MCF 10A (cell line): ENCODE measurements around the gene PPM1L. TPM values are rescaled to one million over a fixed set of nuclear protein-coding genes. Genes with fewer than 3 reads are reported as not detected.

Experiments used
- BruUV-seq: library from RNA; stranded (reverse); fragments of 400-500 nt; replicated peaks from 2 replicates; lab custom pipeline; 2021; lab: Mats Ljungman, UMichigan
- CTCF ChIA-PET: fragments of 300-600 bp; sonication (Branson Sonifier 250); formaldehyde crosslinking; extraction: SDS; loops from one replicate; lab custom pipeline; 2021; ENCODE audit warnings: antibody characterized with exemption, inconsistent platforms; lab: Yijun Ruan, JAX
- POLR2A ChIA-PET: fragments of 300-600, 350-650 bp; sonication (Branson Sonifier 250); formaldehyde crosslinking; extraction: SDS; loops from one replicate; lab custom pipeline; 2020; ENCODE audit warnings: antibody characterized with exemption, inconsistent platforms; lab: Yijun Ruan, JAX
- DNase-seq: peaks from one replicate; pipeline ENCODE4 v3.0.0-alpha.2; 2018; ENCODE audit not compliant: unreplicated experiment
- H3K27ac Mint-ChIP-seq: one replicate; pipeline ENCODE4 v1.8.0; 2022; ENCODE audit warnings: mild to moderate bottlenecking, low read depth, mixed read lengths; ENCODE audit not compliant: unreplicated experiment
- H3K27me3 Mint-ChIP-seq: one replicate; pipeline ENCODE4 v1.8.0; 2022; ENCODE audit warnings: mixed read lengths; ENCODE audit not compliant: insufficient read depth, unreplicated experiment
- H3K36me3 Mint-ChIP-seq: one replicate; pipeline ENCODE4 v1.8.0; 2022; ENCODE audit warnings: mild to moderate bottlenecking, moderate library complexity, mixed read lengths; ENCODE audit not compliant: insufficient read depth, unreplicated experiment
- H3K4me1 Mint-ChIP-seq: one replicate; pipeline ENCODE4 v1.8.0; 2022; ENCODE audit warnings: mixed read lengths; ENCODE audit not compliant: insufficient read depth, unreplicated experiment
- H3K4me3 Mint-ChIP-seq: one replicate; pipeline ENCODE4 v1.8.0; 2022; ENCODE audit warnings: mild to moderate bottlenecking, moderate library complexity, mixed read lengths; ENCODE audit not compliant: unreplicated experiment
- H3K9me3 Mint-ChIP-seq: one replicate; pipeline ENCODE4 v1.8.0; 2022; ENCODE audit warnings: mixed read lengths; ENCODE audit not compliant: unreplicated experiment
- intact Hi-C: fragments of 100-400 bp; cut with micrococcal nuclease; formaldehyde crosslinking; loops from 2 replicates; pipeline ENCODE4 v1.14.1; 2022
- total RNA-seq: library from RNA; stranded (reverse); gene quantifications from 2 replicates; pipeline ENCODE4 v1.2.3, GENCODE V29; 2022
- TF ChIP-seq, protein P1 (sequence below): fragments of 200-600 bp; IDR thresholded peaks from one replicate; pipeline ENCODE4 v1.8.0; 2022; ENCODE audit warnings: antibody characterized with exemption, mild to moderate bottlenecking; ENCODE audit not compliant: unreplicated experiment

Gene PPM1L
- total RNA-seq, 1 experiment from 2014 or later, result 2.1 TPM

DNA sequence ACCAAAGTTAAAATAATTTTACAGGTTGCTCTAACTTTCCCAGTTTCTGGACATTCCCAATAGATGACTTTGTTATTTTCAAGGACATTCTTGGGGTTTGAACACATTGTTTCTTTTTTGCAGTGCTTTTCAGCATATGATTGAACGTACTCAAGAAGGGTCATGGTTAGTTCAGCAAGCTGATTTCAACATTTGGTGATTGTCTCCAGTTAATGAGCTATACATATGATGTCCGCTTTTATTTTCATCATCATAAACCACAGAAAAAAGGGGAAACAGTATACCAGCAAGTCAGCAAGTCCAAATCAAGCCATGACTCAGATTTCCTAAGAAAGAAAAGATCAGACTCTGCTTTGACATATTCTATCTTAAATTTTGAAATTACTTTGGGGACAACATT lies 279.7 kb downstream of the PPM1L start:
- BruUV-seq, result no TSS peak
- no peak overlapping the region for H3K4me3 Mint-ChIP-seq
- intact Hi-C loops, result no loop called here
- ChIA-PET POLR2A (no interaction called here), CTCF (interaction anchor here (0.6 to 0.8 kb wide), 2 partner anchors 61 to 407 kb away, joined by 4 to 5 read pairs; no protein-coding TSS in a partner anchor)
- H3K27ac Mint-ChIP-seq, result no peak overlapping the region
- no peak for DNase-seq
- H3K27me3 Mint-ChIP-seq, result no peaks in the 10 kb centered on the region
- H3K9me3 Mint-ChIP-seq, result peaks cover 8% of the 10 kb centered on the region
- no peaks in the 10 kb centered on the region for H3K4me1 Mint-ChIP-seq
- TF ChIP-seq, protein P1, sequence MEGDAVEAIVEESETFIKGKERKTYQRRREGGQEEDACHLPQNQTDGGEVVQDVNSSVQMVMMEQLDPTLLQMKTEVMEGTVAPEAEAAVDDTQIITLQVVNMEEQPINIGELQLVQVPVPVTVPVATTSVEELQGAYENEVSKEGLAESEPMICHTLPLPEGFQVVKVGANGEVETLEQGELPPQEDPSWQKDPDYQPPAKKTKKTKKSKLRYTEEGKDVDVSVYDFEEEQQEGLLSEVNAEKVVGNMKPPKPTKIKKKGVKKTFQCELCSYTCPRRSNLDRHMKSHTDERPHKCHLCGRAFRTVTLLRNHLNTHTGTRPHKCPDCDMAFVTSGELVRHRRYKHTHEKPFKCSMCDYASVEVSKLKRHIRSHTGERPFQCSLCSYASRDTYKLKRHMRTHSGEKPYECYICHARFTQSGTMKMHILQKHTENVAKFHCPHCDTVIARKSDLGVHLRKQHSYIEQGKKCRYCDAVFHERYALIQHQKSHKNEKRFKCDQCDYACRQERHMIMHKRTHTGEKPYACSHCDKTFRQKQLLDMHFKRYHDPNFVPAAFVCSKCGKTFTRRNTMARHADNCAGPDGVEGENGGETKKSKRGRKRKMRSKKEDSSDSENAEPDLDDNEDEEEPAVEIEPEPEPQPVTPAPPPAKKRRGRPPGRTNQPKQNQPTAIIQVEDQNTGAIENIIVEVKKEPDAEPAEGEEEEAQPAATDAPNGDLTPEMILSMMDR, result no peak
- H3K36me3 Mint-ChIP-seq, result no peaks in the 10 kb centered on the region

- Mint-ChIP-seq H3K27me3 (no peaks in the 10 kb centered on the region), H3K4me3 (no peak overlapping the region), H3K27ac (no peak overlapping the region), H3K9me3 (peaks cover 8% of the 10 kb centered on the region), H3K4me1 (no peaks in the 10 kb centered on the region), H3K36me3 (no peaks in the 10 kb centered on the region)
- intact Hi-C loops, result no loop called here
- BruUV-seq, result no TSS peak
- no peak for DNase-seq
- POLR2A ChIA-PET, result no interaction called here
- CTCF ChIA-PET, result no interaction called here
- TF ChIP-seq, protein P1, result no peak
These were observed 282.7 kb downstream of the PPM1L start for GRCh38 chr3:161038725-161039124.

- no peaks in the 10 kb centered on the region for H3K4me1 Mint-ChIP-seq
- intact Hi-C loops, result no loop called here
- peaks cover 8% of the 10 kb centered on the region for H3K9me3 Mint-ChIP-seq
- H3K4me3 Mint-ChIP-seq, result no peak overlapping the region
- TF ChIP-seq, protein P1, result no peak
- BruUV-seq, result no TSS peak
- no peak for DNase-seq
- H3K27ac Mint-ChIP-seq, result no peak overlapping the region
- ChIA-PET POLR2A (interaction anchor here (0.6 kb wide), 1 partner anchor 106 kb away, joined by 3 read pairs; no protein-coding TSS in a partner anchor), CTCF (interaction anchor here (0.7 kb wide), 1 partner anchor 418 kb away, joined by 4 read pairs; no protein-coding TSS in a partner anchor)
- H3K27me3 Mint-ChIP-seq, result no peaks in the 10 kb centered on the region
- peaks cover 7% of the 10 kb centered on the region for H3K36me3 Mint-ChIP-seq
These were observed 286.0 kb downstream of the PPM1L start for GRCh38 chr3:161042023-161042501.

- no peak for DNase-seq
- H3K27ac Mint-ChIP-seq, result no peak overlapping the region
- H3K4me3 Mint-ChIP-seq, result no peak overlapping the region
- no peaks in the 10 kb centered on the region for H3K4me1 Mint-ChIP-seq
- CTCF ChIA-PET, result interaction anchor here (0.6 kb wide), 1 partner anchor 16 kb away, joined by 3 read pairs; no protein-coding TSS in a partner anchor
- TF ChIP-seq, protein P1, result no peak
- POLR2A ChIA-PET, result no interaction called here
- H3K27me3 Mint-ChIP-seq, result no peaks in the 10 kb centered on the region
- peaks cover 7% of the 10 kb centered on the region for H3K36me3 Mint-ChIP-seq
- intact Hi-C loops, result no loop called here
- peaks cover 4% of the 10 kb centered on the region for H3K9me3 Mint-ChIP-seq
- no TSS peak for BruUV-seq
These were observed 287.5 kb downstream of the PPM1L start for GRCh38 chr3:161043336-161044035.
